SK-N-SH (cell line): Measurements from ENCODE around the gene COLEC11.

Source experiments
- CTCF ChIP-seq: fragments of 200-600 bp; sonication (generic); IDR thresholded peaks from 2 replicates; pipeline ENCODE4 v1.6.1; 2017; ENCODE audit warnings: antibody characterized with exemption, mild to moderate bottlenecking, moderate library complexity
- MAX ChIP-seq: IDR thresholded peaks from 2 replicates; pipeline ENCODE4 v1.4.0; 2012; ENCODE audit warnings: low read depth
- RAD21 ChIP-seq: IDR thresholded peaks from 2 replicates; pipeline ENCODE4 v1.6.1; 2012; ENCODE audit warnings: mild to moderate bottlenecking, low read length
- TEAD4 ChIP-seq: IDR thresholded peaks from 2 replicates; pipeline ENCODE4 v1.4.0; 2012; ENCODE audit warnings: mild to moderate bottlenecking, borderline replicate concordance; ENCODE audit not compliant: insufficient read depth

GRCh38 chr2:3598197-3598910 lies 3.4 kb downstream of the COLEC11 start:
- no peak for TF ChIP-seq RAD21
- no peak for TF ChIP-seq CTCF
- no peak for TF ChIP-seq TEAD4
- no peak for TF ChIP-seq MAX
